NCI-H2107 treated with DMSO at 0.1 percent for 48 hours (cell line): ENCODE results near the gene NMNAT1.
"Not testable (repeated sequence)": the region's sequence is repeated elsewhere in the genome, so short reads cannot be mapped to it uniquely, and the experiment has no call there.

Source experiments
- DNase-seq: peaks from one replicate; lab custom pipeline; 2025; ENCODE audit not compliant: unreplicated experiment; lab: John Stamatoyannopoulos, UW

The NMNAT1 gene

GRCh38 chr1:9942939-9943788, at the start of gene NMNAT1, which contains the start of gene LZIC:
Gene NMNAT1, plus strand, starts transcription at chr1:9943475. Its CDS starts 28,599 bp downstream, at chr1:9972074.
Gene LZIC, minus strand, starts transcription at chr1:9943391. Its CDS starts 6,772 bp downstream, at chr1:9936619.
- DNase-seq, result no peak

- no peak for DNase-seq
These were observed 49.2 kb upstream of the NMNAT1 start for GRCh38 chr1:9894115-9894514.

GRCh38 chr1:9900142-9901043, 42.9 kb upstream of the NMNAT1 start:
- peak; percentile 36 for DNase-seq

GRCh38 chr1:9901148-9902059, 41.9 kb upstream of the NMNAT1 start:
- DNase-seq, result no peak

- no peak for DNase-seq
These were observed 41.2 kb upstream of the NMNAT1 start for GRCh38 chr1:9902060-9902452.

- DNase-seq, result no peak
These were observed 39.3 kb upstream of the NMNAT1 start for GRCh38 chr1:9903801-9904527.

GRCh38 chr1:9904596-9904995, 38.7 kb upstream of the NMNAT1 start:
- no peak for DNase-seq

- DNase-seq, result no peak
These were observed 38.3 kb upstream of the NMNAT1 start for GRCh38 chr1:9905010-9905409.

- no peak for DNase-seq
These were observed 36.8 kb upstream of the NMNAT1 start for GRCh38 chr1:9906466-9906865.

- DNase-seq, result no peak
These were observed 35.8 kb upstream of the NMNAT1 start for GRCh38 chr1:9907441-9907840.

GRCh38 chr1:9908871-9909233, 34.4 kb upstream of the NMNAT1 start:
- no peak for DNase-seq

- no peak for DNase-seq
These were observed 33.8 kb upstream of the NMNAT1 start for GRCh38 chr1:9909234-9910046.

GRCh38 chr1:9910076-9910422, 33.2 kb upstream of the NMNAT1 start, which contains the start of gene CTNNBIP1:
Gene CTNNBIP1, minus strand, starts transcription at chr1:9910269. Its CDS starts 38,205 bp downstream, at chr1:9872064.
- peak; percentile 49 for DNase-seq

- peak; percentile 49 for DNase-seq
These were observed 32.7 kb upstream of the NMNAT1 start for GRCh38 chr1:9910423-9911178.

- DNase-seq, result no peak
These were observed 30.9 kb upstream of the NMNAT1 start for GRCh38 chr1:9912264-9912936.

GRCh38 chr1:9914610-9914937, 28.7 kb upstream of the NMNAT1 start:
- DNase-seq, result no peak

- no peak for DNase-seq
These were observed 26.8 kb upstream of the NMNAT1 start for GRCh38 chr1:9916452-9916851.

GRCh38 chr1:9917495-9917894, 25.8 kb upstream of the NMNAT1 start:
- not testable (repeated sequence) for DNase-seq
